Measurements from ENCODE around the gene ZFAND6.

DNA sequence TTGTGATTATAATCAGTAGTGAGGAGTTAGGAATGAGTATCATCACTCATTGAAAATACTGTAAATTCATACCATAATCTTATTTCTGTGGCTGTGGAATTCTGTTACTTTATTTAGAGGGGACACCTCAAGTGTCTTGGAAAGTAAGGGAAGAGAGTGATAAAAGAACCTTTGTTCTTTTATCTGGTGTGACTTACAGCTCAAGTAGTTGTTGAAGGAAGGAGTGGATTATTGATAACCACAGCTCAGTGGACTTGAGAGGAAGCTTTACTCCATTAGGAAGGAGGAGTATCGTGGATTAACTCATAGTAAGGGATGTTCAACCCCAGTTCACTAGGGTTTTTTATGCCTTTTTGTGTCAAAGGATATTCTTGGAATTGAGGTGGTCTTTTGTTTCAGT lies 61.2 kb downstream of the ZFAND6 start:
- TF ChIP-seq, protein P1, sequence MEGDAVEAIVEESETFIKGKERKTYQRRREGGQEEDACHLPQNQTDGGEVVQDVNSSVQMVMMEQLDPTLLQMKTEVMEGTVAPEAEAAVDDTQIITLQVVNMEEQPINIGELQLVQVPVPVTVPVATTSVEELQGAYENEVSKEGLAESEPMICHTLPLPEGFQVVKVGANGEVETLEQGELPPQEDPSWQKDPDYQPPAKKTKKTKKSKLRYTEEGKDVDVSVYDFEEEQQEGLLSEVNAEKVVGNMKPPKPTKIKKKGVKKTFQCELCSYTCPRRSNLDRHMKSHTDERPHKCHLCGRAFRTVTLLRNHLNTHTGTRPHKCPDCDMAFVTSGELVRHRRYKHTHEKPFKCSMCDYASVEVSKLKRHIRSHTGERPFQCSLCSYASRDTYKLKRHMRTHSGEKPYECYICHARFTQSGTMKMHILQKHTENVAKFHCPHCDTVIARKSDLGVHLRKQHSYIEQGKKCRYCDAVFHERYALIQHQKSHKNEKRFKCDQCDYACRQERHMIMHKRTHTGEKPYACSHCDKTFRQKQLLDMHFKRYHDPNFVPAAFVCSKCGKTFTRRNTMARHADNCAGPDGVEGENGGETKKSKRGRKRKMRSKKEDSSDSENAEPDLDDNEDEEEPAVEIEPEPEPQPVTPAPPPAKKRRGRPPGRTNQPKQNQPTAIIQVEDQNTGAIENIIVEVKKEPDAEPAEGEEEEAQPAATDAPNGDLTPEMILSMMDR (IDR thresholded peaks at IDR 0.05), result no peak
- no peak for TF ChIP-seq POLR2A (IDR thresholded peaks at IDR 0.05)

All from esophagus squamous epithelium (tissue), 4 donors.